Karpas-422 (cell line): ENCODE measurements around the gene STK24. TPM values are rescaled to one million over a fixed set of nuclear protein-coding genes. Genes with fewer than 3 reads are reported as not detected.
"Not testable (repeated sequence)": the region's sequence is repeated elsewhere in the genome, so short reads cannot be mapped to it uniquely, and the experiment has no call there.

ENCODE experiments used
- DNase-seq: peaks from one replicate; pipeline ENCODE4 v3.0.0-alpha.2; 2015
- H2AFZ ChIP-seq: fragments of 200-600 bp; sonication (generic); 2 replicates; pipeline ENCODE4 v1.6.1; 2014; ENCODE audit warnings: antibody characterized with exemption, low read length, mixed read lengths
- H3K27ac ChIP-seq: fragments of 200-600 bp; sonication (generic); 2 replicates; pipeline ENCODE4 v1.5.1; 2014; ENCODE audit warnings: mild to moderate bottlenecking, low read length, moderate library complexity
- H3K27me3 ChIP-seq: fragments of 200-600 bp; sonication (generic); 2 replicates; pipeline ENCODE4 v1.6.1; 2014; ENCODE audit warnings: low read length, mixed read lengths
- H3K36me3 ChIP-seq: fragments of 200-600 bp; sonication (generic); 2 replicates; pipeline ENCODE4 v1.6.1; 2014; ENCODE audit warnings: low read length, mixed read lengths; ENCODE audit not compliant: insufficient read depth
- H3K4me1 ChIP-seq: fragments of 200-600 bp; sonication (generic); 2 replicates; pipeline ENCODE4 v1.6.1; 2014; ENCODE audit warnings: mild to moderate bottlenecking, low read length, mixed read lengths
- H3K4me2 ChIP-seq: fragments of 200-600 bp; sonication (generic); 2 replicates; pipeline ENCODE4 v1.6.1; 2014; ENCODE audit warnings: low read length, low read depth, mild to moderate bottlenecking; ENCODE audit not compliant: poor library complexity, severe bottlenecking
- H3K4me3 ChIP-seq: fragments of 200-600 bp; sonication (generic); 2 replicates; pipeline ENCODE4 v1.5.1; 2014; ENCODE audit warnings: mild to moderate bottlenecking, antibody characterized with exemption, low read length, mixed read lengths
- H3K79me2 ChIP-seq: fragments of 200-600 bp; sonication (generic); 2 replicates; pipeline ENCODE4 v1.6.1; 2014; ENCODE audit warnings: mild to moderate bottlenecking, low read length, mixed read lengths
- H3K9ac ChIP-seq: fragments of 200-600 bp; sonication (generic); 2 replicates; pipeline ENCODE4 v1.6.0; 2014; ENCODE audit warnings: low read length
- H3K9me2 ChIP-seq: fragments of 200-600 bp; sonication (generic), shearing (Covaris generic); replicated peaks from 2 replicates; pipeline ENCODE4 v1.6.0; 2014; ENCODE audit warnings: mild to moderate bottlenecking, low read length, moderate library complexity; ENCODE audit not compliant: insufficient read depth
- H3K9me3 ChIP-seq: fragments of 300-700, 200-600 bp; sonication (generic); 2 replicates; pipeline ENCODE4 v1.6.1; 2014; ENCODE audit warnings: low read length, mixed read lengths
- H4K20me1 ChIP-seq: fragments of 200-600 bp; sonication (generic); 2 replicates; pipeline ENCODE4 v1.6.1; 2014; ENCODE audit warnings: mild to moderate bottlenecking, antibody characterized with exemption, low read length, low read depth; ENCODE audit not compliant: insufficient read depth
- total RNA-seq: library from RNA; depleted of rRNA; stranded (reverse); fragments of >200 nt; shearing (Covaris generic); gene quantifications from 2 replicates; pipeline ENCODE4 v1.2.3, GENCODE V29; 2014; ENCODE audit warnings: low replicate concordance; rRNA removed

The STK24 gene
- total RNA-seq: 93.9 and 107 TPM in 2 replicates

DNA sequence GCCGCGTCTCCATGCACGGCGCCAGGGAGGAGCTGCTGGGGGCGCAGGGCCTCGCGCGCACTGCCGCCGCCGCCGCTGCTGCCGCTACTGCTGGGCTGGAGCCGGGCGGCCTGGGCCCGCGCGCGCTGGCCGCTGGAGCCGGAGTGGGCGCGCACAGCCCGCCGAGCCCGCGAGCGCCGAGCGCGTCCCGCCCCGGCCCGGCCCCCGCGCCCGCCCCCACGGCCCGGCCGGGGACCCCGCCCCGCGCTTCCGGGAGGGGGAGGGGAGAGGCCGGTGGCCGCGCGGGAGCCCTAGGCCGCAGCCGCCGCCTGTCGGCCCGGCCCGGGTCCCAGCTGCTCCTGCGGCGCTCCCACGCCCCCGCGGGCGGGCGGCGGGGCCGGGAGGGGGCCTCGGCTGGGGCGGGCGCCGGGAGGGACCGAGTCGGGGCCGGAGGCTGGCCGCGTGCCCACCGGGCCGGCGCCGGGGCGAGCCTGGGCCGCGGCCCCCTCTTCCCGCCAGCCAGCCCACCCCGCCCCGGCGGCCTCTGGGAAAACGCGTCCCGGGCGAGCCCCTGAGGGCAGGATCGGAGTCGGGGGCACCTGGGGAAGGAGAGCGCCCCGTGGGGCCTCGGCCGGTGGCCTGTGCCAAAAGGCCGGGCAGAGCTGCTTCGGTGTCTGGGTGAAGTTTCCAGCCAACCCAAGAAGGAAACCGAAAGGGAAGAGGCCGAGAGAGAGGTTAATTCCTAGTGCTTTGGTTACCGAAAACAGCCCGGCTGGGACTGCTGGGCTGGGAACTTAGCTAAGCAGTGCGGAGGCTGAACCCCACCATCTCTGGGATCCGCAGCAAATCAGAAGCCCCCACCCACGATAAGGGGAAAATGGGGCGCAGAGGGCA lies at the start of gene STK24:
TSS of gene STK24 (minus strand) at position 145 of the 873 bp plus-strand sequence. CDS start 321 bp downstream, outside the sequence.
- H3K4me3 ChIP-seq: peak within 1 kb of the TSS; percentile 81
- H3K79me2 ChIP-seq: peaks cover 43% of the 10 kb centered on the region
- peak within 1 kb of the TSS; percentile 36; the same call in 1 of the 2 replicates for H2AFZ ChIP-seq
- H3K9ac ChIP-seq: peak within 1 kb of the TSS; percentile 88
- H3K27me3 ChIP-seq: no peaks in the 10 kb centered on the region
- peak; percentile 89 for DNase-seq
- no peaks in the 10 kb centered on the region for H3K9me2 ChIP-seq
- no peaks in the 10 kb centered on the region for H3K9me3 ChIP-seq
- peak within 1 kb of the TSS; percentile 18; the same call in 1 of the 2 replicates for H3K27ac ChIP-seq
- H3K4me2 ChIP-seq: peak within 1 kb of the TSS; percentile 91
- H4K20me1 ChIP-seq: peaks cover 22% of the 10 kb centered on the region; the same call in 1 of the 2 replicates
- no peaks in the 10 kb centered on the region for H3K36me3 ChIP-seq
- H3K4me1 ChIP-seq: peaks cover 44% of the 10 kb centered on the region

- Histone ChIP-seq H3K4me3 (no peak overlapping the region), H3K4me2 (no peak overlapping the region), H3K9ac (no peak overlapping the region), H4K20me1 (no peaks in the 10 kb centered on the region), H3K79me2 (no peaks in the 10 kb centered on the region), H3K27me3 (no peaks in the 10 kb centered on the region), H3K9me2 (no peaks in the 10 kb centered on the region), H3K9me3 (no peaks in the 10 kb centered on the region), H2AFZ (no peak overlapping the region), H3K4me1 (no peaks in the 10 kb centered on the region), H3K27ac (no peak overlapping the region), H3K36me3 (no peaks in the 10 kb centered on the region)
- no peak for DNase-seq
These were observed 49.5 kb upstream of the STK24 start for GRCh38 chr13:98626298-98626935.

DNA sequence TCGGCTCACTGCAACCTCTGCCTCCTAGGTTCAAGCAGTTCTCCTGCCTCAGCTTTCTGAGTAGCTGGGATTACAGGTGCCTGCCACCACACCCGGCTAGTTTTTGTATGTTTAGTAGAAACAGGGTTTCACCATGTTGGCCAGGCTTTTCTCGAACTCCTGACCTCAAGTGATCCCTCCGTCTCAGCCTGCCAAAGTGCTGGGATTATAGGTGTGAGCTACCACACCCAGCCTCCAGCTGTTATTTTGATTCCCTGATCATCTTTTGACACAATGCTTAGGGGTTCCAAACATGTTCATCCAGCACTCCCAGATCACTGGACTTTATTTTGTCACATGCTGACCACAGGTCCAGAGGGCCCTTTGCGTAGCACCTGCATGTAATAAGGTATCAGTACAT lies 47.7 kb upstream of the STK24 start:
- H3K27ac ChIP-seq, H3K9ac ChIP-seq, H3K36me3 ChIP-seq, H3K4me3 ChIP-seq, H2AFZ ChIP-seq, DNase-seq, H3K9me2 ChIP-seq, H4K20me1 ChIP-seq, H3K4me2 ChIP-seq, H3K9me3 ChIP-seq, H3K4me1 ChIP-seq, H3K79me2 ChIP-seq, H3K27me3 ChIP-seq: not testable (repeated sequence)

DNA sequence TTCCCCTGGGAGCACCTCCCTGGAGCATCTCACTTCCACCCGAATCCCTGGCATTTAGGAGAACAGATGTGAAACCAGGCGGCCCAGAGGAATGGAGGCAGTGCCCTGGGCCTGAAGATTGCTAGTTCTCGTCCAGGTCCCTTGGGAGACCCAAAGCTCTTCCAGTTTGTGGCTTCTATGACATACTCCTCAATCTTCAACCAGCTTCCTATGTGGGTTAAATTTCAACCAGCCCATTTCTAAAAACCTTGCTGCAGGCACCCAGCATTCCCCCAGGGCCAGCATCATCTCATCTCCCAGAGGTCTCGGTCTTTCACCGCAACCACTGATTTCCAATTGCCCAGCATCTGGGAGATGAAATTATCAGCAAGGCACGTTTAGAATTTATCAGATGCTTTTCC lies 46.0 kb upstream of the STK24 start:
- H3K4me3 ChIP-seq: no peak overlapping the region
- H2AFZ ChIP-seq: no peak overlapping the region
- no peaks in the 10 kb centered on the region for H3K4me1 ChIP-seq
- H3K9ac ChIP-seq: no peak overlapping the region
- H3K4me2 ChIP-seq: no peak overlapping the region
- no peaks in the 10 kb centered on the region for H3K36me3 ChIP-seq
- no peaks in the 10 kb centered on the region for H4K20me1 ChIP-seq
- H3K9me3 ChIP-seq: no peaks in the 10 kb centered on the region
- H3K27me3 ChIP-seq: no peaks in the 10 kb centered on the region
- no peaks in the 10 kb centered on the region for H3K79me2 ChIP-seq
- H3K27ac ChIP-seq: no peak overlapping the region
- DNase-seq: no peak
- no peaks in the 10 kb centered on the region for H3K9me2 ChIP-seq

DNA sequence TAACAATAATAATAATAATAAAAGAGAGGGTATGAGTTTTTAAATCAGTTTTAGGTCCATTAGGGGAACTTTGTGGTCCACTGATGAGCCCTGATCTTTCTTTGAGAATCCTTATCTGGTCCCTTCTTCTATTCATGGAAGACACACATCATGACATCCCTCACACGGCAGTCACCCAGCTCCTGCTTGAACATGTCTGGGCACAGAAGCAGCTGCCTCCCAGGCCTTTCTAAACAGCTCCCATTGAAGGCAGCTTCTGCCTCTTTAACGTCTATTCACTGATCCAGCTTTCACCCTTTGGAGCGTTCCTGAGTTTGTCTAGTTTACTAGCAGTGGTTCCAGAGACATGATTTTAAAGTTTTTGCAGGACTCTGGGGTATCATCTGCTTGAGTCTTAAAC lies 42.6 kb upstream of the STK24 start:
- Histone ChIP-seq H2AFZ (no peak overlapping the region), H3K4me2 (no peak overlapping the region), H3K27me3 (no peaks in the 10 kb centered on the region), H3K4me1 (no peaks in the 10 kb centered on the region), H3K9ac (no peak overlapping the region), H3K4me3 (no peak overlapping the region), H3K36me3 (no peaks in the 10 kb centered on the region), H3K9me2 (no peaks in the 10 kb centered on the region), H3K27ac (no peak overlapping the region), H3K9me3 (no peaks in the 10 kb centered on the region), H4K20me1 (no peaks in the 10 kb centered on the region), H3K79me2 (no peaks in the 10 kb centered on the region)
- DNase-seq: no peak

- H3K4me2 ChIP-seq, H3K27ac ChIP-seq, H2AFZ ChIP-seq, H3K4me3 ChIP-seq, H3K27me3 ChIP-seq, H3K79me2 ChIP-seq, H4K20me1 ChIP-seq, H3K9me2 ChIP-seq, H3K4me1 ChIP-seq, H3K36me3 ChIP-seq, DNase-seq, H3K9ac ChIP-seq, H3K9me3 ChIP-seq: not testable (repeated sequence)
These were observed 38.7 kb upstream of the STK24 start for GRCh38 chr13:98615595-98615994.

DNA sequence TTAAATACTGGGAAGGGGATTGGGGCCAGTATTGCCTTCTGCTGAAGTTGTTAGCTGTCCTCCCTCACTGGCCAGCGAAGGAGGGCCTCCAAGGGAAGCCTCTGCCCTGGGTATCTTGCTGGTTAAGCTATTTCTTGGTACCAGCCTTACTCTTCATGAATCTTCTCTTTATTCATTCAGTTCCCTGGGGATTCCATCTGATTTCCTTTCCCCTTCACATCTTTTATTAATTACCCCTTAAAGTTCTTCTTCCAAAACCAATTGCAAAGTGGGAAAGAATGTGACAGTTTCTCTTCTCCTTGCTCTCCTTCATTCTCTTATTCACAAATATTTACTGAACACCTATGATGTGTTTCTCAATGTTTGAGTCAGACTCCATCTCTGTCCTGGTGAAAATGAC lies 36.7 kb upstream of the STK24 start:
- Histone ChIP-seq H3K27ac (no peak overlapping the region), H2AFZ (no peak overlapping the region), H3K79me2 (no peaks in the 10 kb centered on the region), H3K4me3 (no peak overlapping the region), H3K4me1 (no peaks in the 10 kb centered on the region), H3K36me3 (no peaks in the 10 kb centered on the region), H3K9me3 (no peaks in the 10 kb centered on the region), H4K20me1 (no peaks in the 10 kb centered on the region), H3K9ac (no peak overlapping the region), H3K9me2 (no peaks in the 10 kb centered on the region), H3K27me3 (no peaks in the 10 kb centered on the region), H3K4me2 (no peak overlapping the region)
- DNase-seq: no peak

DNA sequence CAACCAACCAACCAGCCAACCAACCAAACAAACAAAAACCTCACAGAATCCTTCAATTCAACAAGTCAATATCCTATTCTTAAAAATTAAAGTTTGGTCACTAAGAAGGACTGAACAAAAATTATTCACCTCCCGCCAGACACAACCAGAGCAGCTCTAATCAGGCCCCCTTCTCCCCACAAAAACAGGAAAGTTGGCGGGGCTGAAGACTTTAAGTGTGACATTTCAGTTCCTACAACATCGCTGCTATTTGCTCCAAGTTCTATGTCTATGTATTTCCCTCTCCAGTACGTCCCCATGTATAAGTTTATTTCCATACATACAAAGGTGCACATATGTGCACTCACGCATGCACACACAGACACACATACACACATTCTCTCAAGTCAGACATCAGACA lies 32.8 kb upstream of the STK24 start:
- no peaks in the 10 kb centered on the region for H3K79me2 ChIP-seq
- no peak overlapping the region for H3K9ac ChIP-seq
- DNase-seq: no peak
- H3K27ac ChIP-seq: no peak overlapping the region
- no peak overlapping the region for H3K4me2 ChIP-seq
- no peaks in the 10 kb centered on the region for H3K36me3 ChIP-seq
- H3K9me3 ChIP-seq: no peaks in the 10 kb centered on the region
- no peaks in the 10 kb centered on the region for H3K9me2 ChIP-seq
- no peaks in the 10 kb centered on the region for H4K20me1 ChIP-seq
- no peaks in the 10 kb centered on the region for H3K4me1 ChIP-seq
- no peak overlapping the region for H2AFZ ChIP-seq
- no peaks in the 10 kb centered on the region for H3K27me3 ChIP-seq
- H3K4me3 ChIP-seq: no peak overlapping the region
